Measurements from ENCODE around the gene ASB10. TPM values are rescaled to one million over a fixed set of nuclear protein-coding genes. Genes with fewer than 3 reads are reported as not detected.
A peak's percentile ranks its signal among the peaks of the same experiment; 100 is the strongest.

ASB10 gene
- total RNA-seq: not detected in 2 replicates

DNA sequence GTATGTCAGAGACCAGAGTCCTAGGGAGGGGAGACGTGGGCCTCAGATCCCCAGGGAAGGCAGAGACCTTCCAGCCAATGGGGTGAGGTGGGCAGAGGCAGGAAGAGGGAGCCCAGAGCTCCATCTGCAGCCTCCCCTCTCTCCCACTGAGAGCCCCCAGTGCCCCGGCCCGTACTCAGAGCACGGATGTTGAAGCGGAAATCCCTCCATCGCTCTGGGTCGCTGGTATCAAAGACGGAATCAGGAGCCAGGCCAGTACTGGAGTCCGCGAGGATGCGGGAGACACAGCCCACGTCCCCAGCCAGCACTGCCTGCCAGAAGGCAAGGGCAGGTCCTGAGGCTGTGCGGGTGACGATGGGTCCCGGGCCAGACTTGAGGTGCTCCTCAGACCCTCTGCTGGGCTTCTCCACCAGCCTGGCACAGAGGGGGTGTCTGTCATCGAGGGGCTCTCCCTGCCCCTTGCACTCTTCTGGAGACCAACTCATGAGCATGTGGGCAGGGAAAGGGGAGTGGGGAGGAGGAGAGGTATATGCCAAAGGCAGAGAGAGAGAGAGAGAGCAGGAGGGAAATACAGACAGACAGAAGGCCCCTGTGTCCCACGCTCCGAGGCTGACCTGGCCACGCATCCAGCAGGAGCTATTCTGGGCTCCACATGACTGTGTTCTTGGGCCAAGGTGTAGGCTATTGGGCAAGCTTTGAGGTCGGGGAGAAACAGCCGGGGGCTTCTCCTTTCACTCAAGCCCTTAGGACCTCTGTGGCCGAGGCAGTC, at the start of gene ASB10:
Gene ASB10, minus strand, starts transcription at position 611 of the 769 bp plus-strand sequence. Its CDS starts 120 bp downstream, at position 491.
- H3K4me3 ChIP-seq (ENCODE audit: low read depth, low read length): no peak within 1 kb of the TSS
- TF ChIP-seq CTCF (conservative IDR thresholded peaks at IDR 0.05; ENCODE audit: low read depth, low read length): no peak
- DNase-seq (ENCODE audit: low read depth): no peak

GRCh38 chr7:151236406-151236805, 49.4 kb upstream of the ASB10 start:
- no peak overlapping the region for H3K4me3 ChIP-seq (ENCODE audit: low read depth, low read length)
- no peak for DNase-seq (ENCODE audit: low read depth)
- TF ChIP-seq CTCF (conservative IDR thresholded peaks at IDR 0.05; ENCODE audit: low read depth, low read length): no peak

- DNase-seq (ENCODE audit: low read depth): no peak
- no peak for TF ChIP-seq CTCF (conservative IDR thresholded peaks at IDR 0.05; ENCODE audit: low read depth, low read length)
Observed at GRCh38 chr7:151235091-151235787, 48.2 kb upstream of the ASB10 start.

GRCh38 chr7:151233804-151234203, 46.8 kb upstream of the ASB10 start:
- H3K4me3 ChIP-seq (ENCODE audit: low read depth, low read length): peak overlapping the region; percentile 99
- TF ChIP-seq CTCF (conservative IDR thresholded peaks at IDR 0.05; ENCODE audit: low read depth, low read length): no peak
- DNase-seq (ENCODE audit: low read depth): no peak

More at GRCh38 chr7:151235091-151235787, 48.2 kb upstream of the ASB10 start:
- no peak overlapping the region for H3K4me3 ChIP-seq (ENCODE audit: low read depth, low read length)

DNA sequence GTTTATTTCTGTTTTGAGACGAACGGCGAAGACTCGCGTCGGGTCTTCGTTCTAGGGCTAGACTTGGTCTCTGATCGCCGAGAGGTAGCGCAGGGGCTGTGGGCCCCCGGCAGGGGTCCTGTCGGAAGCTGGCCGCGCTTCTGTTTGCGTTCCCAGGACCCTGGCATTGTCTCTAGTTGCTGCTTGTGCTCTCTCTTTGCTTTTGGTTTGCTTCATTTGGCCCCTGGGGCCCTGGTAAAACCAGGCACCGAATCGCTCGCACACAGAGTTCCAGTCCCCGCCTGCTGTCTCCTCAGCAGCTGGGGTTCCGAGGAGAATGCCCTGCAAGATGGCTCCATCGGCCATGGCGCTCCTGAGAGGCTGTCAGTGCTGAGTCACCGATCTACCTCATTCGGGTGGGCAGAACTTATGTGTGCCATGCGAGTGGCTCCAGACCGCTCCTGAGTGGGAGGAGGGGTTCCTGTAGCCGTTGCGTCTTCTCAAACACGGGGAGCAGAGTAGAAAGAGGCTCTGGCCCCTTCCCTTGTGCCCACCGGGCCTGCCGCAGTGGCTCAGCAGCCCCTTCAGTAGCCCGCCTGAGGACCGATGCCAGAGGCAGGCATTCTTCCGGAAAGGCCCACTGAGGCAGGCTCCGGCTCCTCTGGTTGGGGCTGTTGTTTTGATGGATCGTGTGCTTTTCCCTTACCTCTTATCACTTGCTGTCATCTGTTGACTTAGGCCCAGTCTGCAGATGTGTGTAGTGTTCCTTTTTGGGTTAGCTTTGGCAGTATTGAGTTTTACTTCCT, 46.1 kb upstream of the ASB10 start:
- no peak for DNase-seq (ENCODE audit: low read depth)
- peak overlapping the region; percentile 99 for H3K4me3 ChIP-seq (ENCODE audit: low read depth, low read length)
- no peak for TF ChIP-seq CTCF (conservative IDR thresholded peaks at IDR 0.05; ENCODE audit: low read depth, low read length)

GRCh38 chr7:151232091-151232916, 45.3 kb upstream of the ASB10 start, which contains the start of gene CHPF2:
Gene CHPF2, plus strand, starts transcription at chr7:151232483. Its CDS starts 1,529 bp downstream, at chr7:151234012.
- DNase-seq (ENCODE audit: low read depth): no peak
- no peak for TF ChIP-seq CTCF (conservative IDR thresholded peaks at IDR 0.05; ENCODE audit: low read depth, low read length)
- peak within 1 kb of the TSS; percentile 99 for H3K4me3 ChIP-seq (ENCODE audit: low read depth, low read length)
